GM06990 (cell line): ENCODE measurements around the gene MTHFSD.

Experiments
- DNase-seq: peaks from one replicate; pipeline ENCODE4 v3.0.0-alpha.2; 2011; ENCODE audit not compliant: insufficient read length; ENCODE audit errors: extremely low read depth
- H3K27me3 ChIP-seq: replicated peaks from 2 replicates; pipeline ENCODE4 v1.6.0; 2011; ENCODE audit warnings: low read length; ENCODE audit not compliant: control insufficient read depth, insufficient read depth
- H3K36me3 ChIP-seq: 2 replicates; pipeline ENCODE4 v1.5.1; 2011; ENCODE audit warnings: low read length; ENCODE audit not compliant: control insufficient read depth, insufficient read depth
- H3K4me3 ChIP-seq: replicated peaks from 2 replicates; pipeline ENCODE4 v1.5.1; 2011; ENCODE audit warnings: low read depth, mild to moderate bottlenecking, control low read depth, low read length
- TF ChIP-seq, protein P1 (sequence below): IDR thresholded peaks from 2 replicates; pipeline ENCODE4 v1.5.1; 2011; ENCODE audit warnings: low read length, control low read depth, mild to moderate bottlenecking, inconsistent platforms; ENCODE audit not compliant: insufficient read depth, poor library complexity, severe bottlenecking

MTHFSD gene

DNA sequence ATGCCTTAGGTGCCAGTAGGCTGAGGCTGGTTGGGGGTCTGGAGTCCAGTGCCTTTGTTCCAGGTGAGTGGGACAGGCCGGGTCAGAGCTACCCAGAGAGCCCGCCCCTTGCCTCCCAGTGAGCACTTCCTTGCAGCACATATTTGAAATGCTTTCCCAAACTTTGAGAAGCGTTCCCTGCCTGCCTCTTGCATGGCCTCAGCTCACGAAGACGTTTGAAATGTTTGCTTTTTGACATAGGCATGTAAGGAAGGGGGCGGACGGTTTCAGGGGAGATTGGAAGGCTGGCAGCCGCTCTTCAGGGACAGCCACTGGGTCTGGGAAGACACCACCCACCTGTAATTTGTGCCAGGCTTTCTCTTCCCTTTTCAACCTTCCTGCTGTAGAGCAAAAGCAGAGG lies 18.2 kb upstream of the MTHFSD start:
- Histone ChIP-seq H3K36me3 (no peaks in the 10 kb centered on the region), H3K4me3 (no peak overlapping the region), H3K27me3 (peaks cover 2% of the 10 kb centered on the region)
- no peak for DNase-seq
- TF ChIP-seq, protein P1, sequence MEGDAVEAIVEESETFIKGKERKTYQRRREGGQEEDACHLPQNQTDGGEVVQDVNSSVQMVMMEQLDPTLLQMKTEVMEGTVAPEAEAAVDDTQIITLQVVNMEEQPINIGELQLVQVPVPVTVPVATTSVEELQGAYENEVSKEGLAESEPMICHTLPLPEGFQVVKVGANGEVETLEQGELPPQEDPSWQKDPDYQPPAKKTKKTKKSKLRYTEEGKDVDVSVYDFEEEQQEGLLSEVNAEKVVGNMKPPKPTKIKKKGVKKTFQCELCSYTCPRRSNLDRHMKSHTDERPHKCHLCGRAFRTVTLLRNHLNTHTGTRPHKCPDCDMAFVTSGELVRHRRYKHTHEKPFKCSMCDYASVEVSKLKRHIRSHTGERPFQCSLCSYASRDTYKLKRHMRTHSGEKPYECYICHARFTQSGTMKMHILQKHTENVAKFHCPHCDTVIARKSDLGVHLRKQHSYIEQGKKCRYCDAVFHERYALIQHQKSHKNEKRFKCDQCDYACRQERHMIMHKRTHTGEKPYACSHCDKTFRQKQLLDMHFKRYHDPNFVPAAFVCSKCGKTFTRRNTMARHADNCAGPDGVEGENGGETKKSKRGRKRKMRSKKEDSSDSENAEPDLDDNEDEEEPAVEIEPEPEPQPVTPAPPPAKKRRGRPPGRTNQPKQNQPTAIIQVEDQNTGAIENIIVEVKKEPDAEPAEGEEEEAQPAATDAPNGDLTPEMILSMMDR: no peak

DNA sequence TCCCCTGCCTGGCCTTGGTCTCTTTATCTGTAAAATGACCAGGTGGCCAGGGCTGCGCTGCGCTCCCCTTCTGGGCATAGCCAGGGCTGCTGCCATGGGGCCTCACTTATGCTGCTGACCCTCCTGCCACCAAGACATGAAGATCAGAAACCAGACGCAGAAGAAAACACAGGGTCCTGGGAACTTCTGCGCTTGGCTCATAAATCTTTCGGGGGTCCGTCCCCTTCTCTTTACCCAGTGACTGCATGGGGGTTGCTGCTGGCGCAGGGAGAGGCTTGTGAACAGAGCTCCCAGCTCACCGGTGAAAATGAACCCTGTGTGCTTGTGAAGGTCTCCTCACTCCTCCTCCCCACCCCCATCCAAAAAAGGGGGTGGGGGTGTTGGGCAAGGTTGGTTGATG lies 17.6 kb upstream of the MTHFSD start:
- no peak for DNase-seq
- TF ChIP-seq, protein P1: no peak
- H3K36me3 ChIP-seq: no peaks in the 10 kb centered on the region
- H3K4me3 ChIP-seq: no peak overlapping the region
- H3K27me3 ChIP-seq: peaks cover 2% of the 10 kb centered on the region

DNA sequence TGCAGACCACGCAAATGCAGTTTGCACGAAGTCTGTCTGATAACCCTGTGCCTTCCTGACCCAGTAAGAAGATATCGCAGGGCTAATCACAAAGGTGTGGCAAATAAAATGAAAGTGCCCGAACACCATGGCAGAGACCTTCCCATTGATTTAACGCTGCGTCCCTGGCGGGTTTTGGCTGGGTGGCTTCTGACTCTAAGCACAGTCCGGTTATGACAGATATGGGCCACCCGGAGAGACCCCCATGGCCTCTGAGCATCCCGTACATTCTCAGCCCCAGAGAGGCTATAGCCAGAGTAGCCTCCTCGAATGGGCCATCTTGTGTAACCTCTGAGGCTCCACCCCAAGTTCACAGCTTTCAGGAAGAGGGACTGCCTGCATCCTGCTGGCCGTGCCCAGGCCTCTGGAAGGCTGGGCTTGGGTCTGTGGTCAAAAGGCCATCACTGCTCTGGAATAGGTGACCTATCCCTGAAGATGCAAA lies 17.0 kb upstream of the MTHFSD start:
- no peak for DNase-seq
- no peaks in the 10 kb centered on the region for H3K36me3 ChIP-seq
- H3K4me3 ChIP-seq: no peak overlapping the region
- TF ChIP-seq, protein P1: no peak
- H3K27me3 ChIP-seq: peaks cover 2% of the 10 kb centered on the region

DNA sequence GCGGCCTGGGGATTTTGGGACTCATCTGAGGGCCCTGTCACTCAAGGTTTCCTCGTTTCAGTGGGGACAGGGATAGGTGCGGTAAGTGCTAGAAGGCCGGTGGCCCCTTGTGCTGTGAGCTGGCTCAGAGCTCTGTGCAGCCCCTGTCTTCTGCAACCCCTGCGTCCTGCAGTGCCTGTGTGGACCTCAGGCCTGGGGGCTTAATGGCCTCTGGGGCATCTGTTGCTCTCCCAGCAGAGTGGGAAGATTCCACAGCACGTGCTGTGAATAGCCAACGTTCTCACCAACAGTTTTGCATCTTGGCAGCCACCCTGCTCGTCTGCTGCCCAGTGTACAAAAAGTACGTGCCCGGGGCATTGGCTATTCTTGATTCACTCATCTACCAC lies 16.5 kb upstream of the MTHFSD start:
- H3K4me3 ChIP-seq: no peak overlapping the region
- H3K27me3 ChIP-seq: peaks cover 2% of the 10 kb centered on the region
- no peaks in the 10 kb centered on the region for H3K36me3 ChIP-seq
- TF ChIP-seq, protein P1: no peak
- no peak for DNase-seq

DNA sequence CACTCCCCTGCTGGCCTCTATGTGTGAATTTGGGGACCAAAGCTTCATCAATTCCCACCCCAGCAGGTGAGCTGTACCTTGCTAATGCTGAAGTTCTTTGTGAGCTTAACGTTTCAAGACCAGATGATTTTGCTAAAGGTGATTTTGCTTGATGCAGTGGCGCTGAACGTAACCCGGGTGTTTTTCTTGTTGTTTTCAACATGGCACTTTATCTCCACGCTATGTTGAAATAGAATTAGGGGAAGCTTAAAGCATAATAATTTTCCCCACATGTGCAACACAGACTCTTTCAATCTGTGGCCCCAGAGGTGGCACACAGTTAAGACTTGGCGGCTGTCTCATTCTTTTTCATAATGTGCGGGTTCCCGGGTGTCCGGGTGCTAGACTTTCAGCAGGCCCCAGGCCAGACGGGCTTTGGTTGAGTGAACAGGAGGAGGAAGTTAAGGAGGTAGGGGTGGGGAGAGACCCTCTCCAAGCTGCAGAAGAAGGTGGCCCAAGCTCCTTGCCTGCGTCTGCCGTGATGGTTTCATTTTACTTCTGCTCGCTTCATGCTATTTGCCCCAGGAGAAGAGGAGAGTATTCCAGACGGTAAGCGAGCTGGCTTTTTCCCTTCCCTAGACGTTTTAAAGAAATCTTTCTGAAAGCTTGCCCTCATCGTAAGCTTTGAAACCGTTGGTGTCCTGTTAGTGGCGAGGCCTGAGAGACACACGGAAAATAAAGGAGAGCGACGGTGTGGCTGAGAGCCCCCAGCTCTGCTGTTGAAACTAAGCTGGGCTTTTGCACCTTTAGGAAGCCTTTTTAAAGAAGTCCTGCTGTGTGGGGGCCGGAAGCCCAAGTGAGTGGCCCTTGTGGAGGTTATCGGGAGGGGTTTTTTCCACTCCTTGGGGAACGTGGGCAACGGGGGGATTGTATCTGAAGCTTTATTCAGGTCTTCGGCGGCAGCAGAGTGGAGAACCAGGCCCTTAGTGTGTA lies 15.8 kb upstream of the MTHFSD start:
- no peak for DNase-seq
- H3K27me3 ChIP-seq: peaks cover 2% of the 10 kb centered on the region
- TF ChIP-seq, protein P1: no peak
- H3K4me3 ChIP-seq: no peak overlapping the region
- H3K36me3 ChIP-seq: no peaks in the 10 kb centered on the region
